ENCODE measurements around the gene NCKAP5. TPM values are rescaled to one million over a fixed set of nuclear protein-coding genes. Genes with fewer than 3 reads are reported as not detected.

The NCKAP5 gene
- total RNA-seq, 1 donor from 2014 or later = 7.4 TPM

GRCh38 chr2:133513893-133514292 lies 54.4 kb downstream of the NCKAP5 start:
- Mint-ChIP-seq H3K27ac (ENCODE audit: unreplicated experiment) (no peak overlapping the region), H3K27me3 (ENCODE audit: unreplicated experiment) (peaks cover 1% of the 10 kb centered on the region), H3K9me3 (ENCODE audit: unreplicated experiment) (no peaks in the 10 kb centered on the region), H3K4me1 (ENCODE audit: unreplicated experiment) (no peaks in the 10 kb centered on the region), H3K4me3 (ENCODE audit: unreplicated experiment) (no peak overlapping the region), H3K36me3 (ENCODE audit: low read depth, unreplicated experiment) (no peaks in the 10 kb centered on the region)
- no peak for TF ChIP-seq CTCF (IDR thresholded peaks at IDR 0.05; ENCODE audit: unreplicated experiment)
- DNase-seq (ENCODE audit: low spot score) = no peak

DNA sequence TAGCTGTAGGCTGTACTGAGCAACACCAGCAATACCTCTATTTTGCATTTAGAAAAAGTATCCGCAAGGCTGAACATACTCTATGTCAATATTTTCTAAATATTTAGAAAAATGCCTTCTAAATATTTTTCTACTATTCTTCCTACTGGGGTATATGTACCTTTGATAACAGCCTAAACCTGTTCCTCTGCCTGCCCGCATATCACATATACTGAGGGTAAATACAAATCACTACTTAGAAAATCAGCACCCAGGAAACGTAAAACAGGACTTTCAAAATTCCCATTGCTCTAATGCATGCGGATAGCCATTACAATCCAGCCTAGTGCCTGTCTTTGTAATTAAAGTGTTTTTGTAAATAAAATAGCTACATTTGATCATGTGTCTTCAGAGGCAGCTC lies 56.1 kb downstream of the NCKAP5 start:
- Mint-ChIP-seq H3K27me3 (ENCODE audit: unreplicated experiment) (peaks cover 1% of the 10 kb centered on the region), H3K4me3 (ENCODE audit: unreplicated experiment) (no peak overlapping the region), H3K9me3 (ENCODE audit: unreplicated experiment) (no peaks in the 10 kb centered on the region), H3K36me3 (ENCODE audit: low read depth, unreplicated experiment) (no peaks in the 10 kb centered on the region), H3K4me1 (ENCODE audit: unreplicated experiment) (no peaks in the 10 kb centered on the region), H3K27ac (ENCODE audit: unreplicated experiment) (no peak overlapping the region)
- TF ChIP-seq CTCF (IDR thresholded peaks at IDR 0.05; ENCODE audit: unreplicated experiment) = no peak
- no peak for DNase-seq (ENCODE audit: low spot score)

GRCh38 chr2:133511679-133512078 lies 56.6 kb downstream of the NCKAP5 start:
- Mint-ChIP-seq H3K4me1 (ENCODE audit: unreplicated experiment) (no peaks in the 10 kb centered on the region), H3K27me3 (ENCODE audit: unreplicated experiment) (peaks cover 1% of the 10 kb centered on the region), H3K27ac (ENCODE audit: unreplicated experiment) (no peak overlapping the region), H3K9me3 (ENCODE audit: unreplicated experiment) (no peaks in the 10 kb centered on the region), H3K4me3 (ENCODE audit: unreplicated experiment) (no peak overlapping the region), H3K36me3 (ENCODE audit: low read depth, unreplicated experiment) (no peaks in the 10 kb centered on the region)
- no peak for TF ChIP-seq CTCF (IDR thresholded peaks at IDR 0.05; ENCODE audit: unreplicated experiment)
- DNase-seq (ENCODE audit: low spot score) = no peak

GRCh38 chr2:133509777-133510176 lies 58.5 kb downstream of the NCKAP5 start:
- H3K27ac Mint-ChIP-seq (ENCODE audit: unreplicated experiment) = no peak overlapping the region
- DNase-seq (ENCODE audit: low spot score) = no peak
- no peaks in the 10 kb centered on the region for H3K4me1 Mint-ChIP-seq (ENCODE audit: unreplicated experiment)
- H3K36me3 Mint-ChIP-seq (ENCODE audit: low read depth, unreplicated experiment) = no peaks in the 10 kb centered on the region
- H3K27me3 Mint-ChIP-seq (ENCODE audit: unreplicated experiment) = peaks cover 1% of the 10 kb centered on the region
- TF ChIP-seq CTCF (IDR thresholded peaks at IDR 0.05; ENCODE audit: unreplicated experiment) = no peak
- H3K9me3 Mint-ChIP-seq (ENCODE audit: unreplicated experiment) = no peaks in the 10 kb centered on the region
- H3K4me3 Mint-ChIP-seq (ENCODE audit: unreplicated experiment) = no peak overlapping the region

- H3K27ac Mint-ChIP-seq (ENCODE audit: unreplicated experiment) = no peak overlapping the region
- H3K9me3 Mint-ChIP-seq (ENCODE audit: unreplicated experiment) = no peaks in the 10 kb centered on the region
- no peak for DNase-seq (ENCODE audit: low spot score)
- no peak overlapping the region for H3K4me3 Mint-ChIP-seq (ENCODE audit: unreplicated experiment)
- H3K36me3 Mint-ChIP-seq (ENCODE audit: low read depth, unreplicated experiment) = no peaks in the 10 kb centered on the region
- H3K4me1 Mint-ChIP-seq (ENCODE audit: unreplicated experiment) = no peaks in the 10 kb centered on the region
- peaks cover 1% of the 10 kb centered on the region for H3K27me3 Mint-ChIP-seq (ENCODE audit: unreplicated experiment)
- TF ChIP-seq CTCF (IDR thresholded peaks at IDR 0.05; ENCODE audit: unreplicated experiment) = no peak
These were observed 59.6 kb downstream of the NCKAP5 start for GRCh38 chr2:133508546-133509165.
